ENCODE measurements around the gene DHRS12. TPM values are rescaled to one million over a fixed set of nuclear protein-coding genes. Genes with fewer than 3 reads are reported as not detected.

Gene DHRS12
- total RNA-seq, 1 donor from 2014 or later = 9.9 TPM

DNA sequence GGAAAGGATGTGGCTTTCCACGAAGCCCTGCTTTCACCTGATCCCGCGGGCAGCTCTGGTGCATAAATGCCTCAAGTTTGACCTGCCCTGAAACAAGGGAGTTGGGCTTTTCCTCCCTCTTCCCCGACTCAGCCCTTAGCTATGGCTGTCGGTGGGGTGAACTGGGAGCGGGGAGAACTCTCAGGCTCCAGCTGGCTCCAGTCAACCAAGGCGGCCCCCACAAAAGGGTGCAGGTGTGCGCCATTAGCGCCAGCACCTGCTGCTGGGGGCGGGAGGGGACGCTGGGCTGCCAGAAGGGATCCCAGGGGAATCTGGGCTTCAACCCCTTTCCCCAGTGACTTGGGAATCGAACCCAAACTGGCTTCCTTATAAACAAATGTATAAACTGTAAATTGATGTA lies 7.1 kb upstream of the DHRS12 start:
- DNase-seq (ENCODE audit: low read depth in 2 of 2) = no peak

DNA sequence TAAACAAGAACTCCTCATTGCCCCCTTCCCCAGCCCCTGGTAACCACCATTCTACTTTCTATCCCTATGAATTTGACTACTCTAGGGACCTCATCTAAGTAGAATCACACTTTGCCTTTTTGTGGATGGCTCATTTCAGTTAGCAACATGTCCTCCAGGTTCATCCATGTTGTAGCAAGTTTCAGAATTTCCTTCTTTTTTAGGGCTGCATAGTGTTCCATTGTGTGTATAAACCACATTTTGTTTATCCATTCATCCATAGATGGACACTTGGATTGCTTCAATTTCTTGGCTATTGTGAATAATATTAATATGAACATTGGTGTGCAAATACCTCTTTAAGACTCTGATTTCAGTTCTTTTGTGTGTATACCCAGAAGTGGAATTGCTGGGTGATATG lies 4.8 kb upstream of the DHRS12 start:
- no peak for DNase-seq (ENCODE audit: low read depth in 2 of 2)

DNA sequence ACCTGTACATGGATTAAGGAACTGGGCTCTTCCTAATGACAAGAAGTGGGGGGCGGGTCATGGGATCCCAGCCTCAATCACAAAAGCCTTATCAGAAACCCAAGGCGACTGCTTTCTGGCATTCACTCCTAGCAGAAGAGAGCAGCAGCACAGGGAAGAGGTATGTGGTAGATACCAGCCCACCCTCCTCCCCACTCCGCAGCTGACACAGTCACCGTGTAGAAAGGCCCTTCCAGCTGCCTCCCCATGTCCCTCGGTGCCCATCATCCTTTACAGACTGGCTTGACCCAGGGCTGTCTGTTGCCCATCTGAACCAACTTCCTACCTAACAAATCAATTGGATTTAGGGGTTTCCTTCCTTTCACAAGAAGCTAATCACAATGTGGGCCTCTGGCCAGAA lies 3.1 kb upstream of the DHRS12 start:
- DNase-seq (ENCODE audit: low read depth in 2 of 2) = no peak

DNA sequence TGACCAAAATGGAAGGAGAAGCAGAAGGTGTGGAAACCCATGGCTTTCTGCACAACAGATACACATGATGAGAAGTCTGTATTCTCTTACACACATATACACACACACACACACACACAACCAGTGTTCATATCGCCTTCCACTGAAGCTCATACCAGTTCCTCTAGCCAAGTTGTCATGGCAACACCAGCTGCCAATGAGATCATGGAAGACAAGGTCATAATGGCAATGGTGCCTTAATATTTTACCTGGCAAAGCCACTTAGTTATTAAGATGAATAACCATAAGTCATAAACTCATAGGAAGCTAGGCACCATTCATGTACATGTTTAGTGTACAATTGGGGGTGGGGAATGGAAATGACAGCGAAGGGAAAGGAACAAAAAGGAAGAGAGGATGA lies 2.6 kb upstream of the DHRS12 start:
- DNase-seq (ENCODE audit: low read depth in 2 of 2) = peak; percentile 61 to 89

DNA sequence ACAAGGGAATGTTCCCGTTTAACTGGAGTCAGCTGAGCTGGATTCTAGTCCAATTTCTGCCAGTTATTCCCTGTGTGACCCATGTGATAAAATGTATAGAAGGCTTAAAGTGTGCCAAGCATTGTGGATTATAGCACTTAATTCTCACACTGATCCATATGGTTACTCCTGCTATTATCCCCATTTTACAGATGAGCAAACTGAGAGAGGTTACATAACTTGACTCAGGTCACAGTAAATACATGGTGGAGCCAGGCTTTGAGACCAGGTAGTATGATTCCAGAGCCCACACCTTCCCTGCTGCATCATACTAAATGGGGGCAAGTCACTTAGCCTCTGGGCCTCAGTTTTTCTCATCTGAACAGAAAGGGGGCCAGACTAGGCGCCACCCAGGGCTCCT lies 2.0 kb upstream of the DHRS12 start:
- DNase-seq (ENCODE audit: low read depth in 2 of 2) = no peak

DNA sequence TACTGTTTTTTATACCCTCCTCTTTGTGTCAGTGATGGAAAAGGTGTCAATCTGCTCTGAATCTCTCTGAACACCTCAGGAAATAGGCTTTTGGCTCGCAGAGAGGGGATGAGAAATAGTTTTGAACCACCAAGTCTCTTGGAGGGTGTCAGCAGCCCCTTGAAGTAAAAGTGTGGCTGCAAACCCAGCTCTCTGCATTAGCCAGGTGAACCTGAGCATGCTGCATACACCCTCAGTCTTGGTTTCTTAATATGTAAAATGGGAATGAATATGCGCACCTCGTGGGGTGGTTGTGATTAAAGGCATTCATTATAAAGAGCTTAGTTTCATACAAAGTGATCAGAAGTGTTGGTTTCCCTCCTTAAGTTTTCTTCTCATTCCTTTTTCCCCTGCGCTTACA lies 1.4 kb upstream of the DHRS12 start:
- no peak for DNase-seq (ENCODE audit: low read depth in 2 of 2)

DNA sequence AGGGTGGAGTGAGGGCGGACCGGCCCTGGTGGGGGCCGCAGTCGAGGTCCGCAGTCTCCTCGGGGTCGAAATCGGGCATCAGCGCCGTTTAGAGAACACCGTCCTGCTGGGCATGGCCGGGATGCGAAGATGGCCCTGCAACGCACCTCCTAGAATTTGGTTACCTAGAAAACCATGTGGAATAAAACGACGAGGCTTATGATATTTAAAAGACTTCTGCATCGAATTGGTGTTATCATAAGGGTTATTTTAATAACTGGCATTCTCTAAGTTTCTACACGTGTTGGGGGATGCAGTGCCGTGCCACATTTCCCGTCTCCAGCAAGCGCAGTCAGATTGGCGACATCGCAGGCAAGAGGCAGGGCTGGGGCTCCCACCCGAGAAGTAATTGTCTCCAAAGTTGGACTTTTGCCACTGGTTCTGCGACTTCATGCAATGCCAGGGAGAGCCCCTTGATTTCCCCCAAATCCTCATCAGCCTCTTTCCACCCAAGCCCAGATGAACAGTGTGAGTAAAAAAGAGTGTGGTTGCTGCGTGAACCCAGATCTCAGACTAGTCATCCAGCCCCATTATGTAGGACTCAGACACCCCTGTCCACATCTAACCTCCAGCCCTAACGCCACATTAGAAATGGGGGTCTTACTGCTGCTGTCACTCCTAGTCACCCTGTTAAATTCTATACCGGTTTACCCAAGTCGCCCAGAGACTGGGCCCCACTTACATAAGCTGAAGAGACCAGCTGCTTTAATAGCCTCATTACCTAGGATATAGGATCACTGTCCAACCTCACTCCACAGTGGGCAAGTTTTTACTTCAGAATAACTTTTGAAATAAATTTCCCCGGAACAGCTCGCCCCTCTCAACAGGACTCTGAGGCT lies 571 bp upstream of the DHRS12 start:
- peak in 1 of 2 donors; percentile 27 for DNase-seq (ENCODE audit: low read depth in 2 of 2)

DNA sequence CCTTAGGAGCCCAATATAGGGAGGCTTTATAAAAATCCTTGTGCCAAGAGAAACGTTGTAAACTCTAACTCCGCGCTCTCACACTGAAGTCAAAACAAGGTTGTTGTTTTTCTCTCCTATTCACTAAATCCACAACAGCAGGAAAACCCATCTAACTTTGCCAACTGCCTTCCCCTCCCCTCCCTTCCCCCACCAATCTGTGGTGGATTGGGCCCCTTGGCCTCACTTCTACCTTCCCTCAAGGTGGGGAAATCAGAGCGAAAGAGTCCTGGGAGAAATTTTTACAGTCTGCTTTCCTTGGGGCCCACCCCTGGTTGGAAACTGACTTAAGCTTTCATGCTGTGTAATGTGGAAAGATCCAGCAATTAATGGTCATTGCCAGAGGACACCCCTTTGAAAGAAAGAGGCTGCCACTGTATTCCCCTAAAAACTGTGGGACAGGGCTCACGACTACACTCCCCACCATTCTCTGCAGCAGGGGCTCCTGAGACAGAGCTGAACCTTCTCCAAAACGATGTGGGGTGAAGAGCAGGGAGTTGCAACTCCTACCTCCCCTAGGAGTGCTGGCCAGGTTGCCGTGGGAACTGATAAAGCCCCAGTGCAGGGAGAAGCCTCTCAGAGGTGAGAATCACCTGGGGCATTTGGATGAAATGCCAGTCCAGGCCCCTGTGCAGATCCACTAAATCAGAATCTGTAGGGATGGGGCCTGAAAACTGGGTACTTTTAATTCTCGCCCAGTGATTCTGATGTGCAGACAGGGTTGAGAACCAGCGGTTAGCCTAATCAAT lies 1.1 kb downstream of the DHRS12 start:
- peak in 1 of 2 donors; percentile 49 for DNase-seq (ENCODE audit: low read depth in 2 of 2)

DNA sequence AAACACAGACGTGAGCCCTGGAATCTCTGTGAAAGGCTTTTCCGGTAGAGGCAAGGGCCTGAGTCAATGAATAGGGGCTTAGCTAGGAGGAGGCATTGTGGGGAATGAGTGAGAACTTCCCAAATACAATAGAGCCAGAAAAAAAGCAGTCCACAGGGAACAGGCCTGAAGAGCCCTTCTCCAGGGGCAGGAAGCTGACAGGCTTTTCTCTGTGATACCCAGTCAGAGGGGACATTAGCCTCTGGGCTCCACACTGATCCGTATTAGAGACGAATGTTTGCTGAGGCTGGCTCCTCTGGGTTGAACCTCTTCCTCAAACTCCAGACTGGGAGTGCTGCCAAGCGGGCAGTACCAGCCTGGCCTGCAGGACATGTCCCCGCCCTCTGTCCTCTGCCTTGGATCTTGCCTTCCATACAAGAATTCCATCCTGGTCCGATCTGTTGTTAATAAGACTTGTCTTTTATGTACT lies 2.3 kb downstream of the DHRS12 start:
- peak; percentile 30 to 52 for DNase-seq (ENCODE audit: low read depth in 2 of 2)

DNA sequence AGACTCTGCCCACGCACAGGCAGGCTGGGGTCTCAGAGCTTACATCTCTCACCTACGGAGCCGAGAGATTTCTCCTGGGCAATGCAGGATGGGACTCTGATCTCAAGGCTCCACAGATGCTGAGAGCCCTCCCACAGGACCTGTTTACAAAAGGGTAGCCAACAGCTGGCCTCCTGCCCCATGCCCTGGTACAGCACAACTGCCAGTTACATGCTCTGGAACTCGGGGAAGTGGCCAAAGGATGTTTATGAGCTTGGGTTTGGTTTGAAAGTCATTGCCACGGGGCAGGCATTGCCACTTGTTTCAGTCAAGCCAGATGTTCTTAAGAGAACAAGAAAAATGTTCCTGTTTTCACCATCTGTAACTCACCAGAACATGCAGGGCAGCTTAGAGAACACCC lies 3.5 kb downstream of the DHRS12 start:
- DNase-seq (ENCODE audit: low read depth in 2 of 2) = no peak

DNA sequence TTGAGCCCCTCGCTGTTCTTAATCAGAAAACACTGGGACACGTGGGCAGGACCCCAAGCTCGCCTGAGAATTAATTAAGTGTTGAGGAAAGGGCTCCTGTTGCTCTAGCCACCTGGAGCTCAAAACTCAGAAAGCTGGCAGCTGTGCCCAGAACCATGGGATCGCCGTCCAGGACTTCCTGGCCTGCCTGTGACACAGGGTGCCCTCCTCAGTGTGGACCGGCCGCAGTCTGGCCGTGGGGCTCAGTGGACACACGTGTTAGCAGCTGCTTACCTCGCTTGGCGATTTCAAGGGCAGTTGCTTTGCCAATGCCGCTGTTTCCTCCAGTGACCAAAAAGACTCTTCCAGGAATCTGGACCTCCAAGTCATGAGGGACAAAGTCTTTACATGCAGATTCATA lies 4.7 kb downstream of the DHRS12 start:
- no peak for DNase-seq (ENCODE audit: low read depth in 2 of 2)

DNA sequence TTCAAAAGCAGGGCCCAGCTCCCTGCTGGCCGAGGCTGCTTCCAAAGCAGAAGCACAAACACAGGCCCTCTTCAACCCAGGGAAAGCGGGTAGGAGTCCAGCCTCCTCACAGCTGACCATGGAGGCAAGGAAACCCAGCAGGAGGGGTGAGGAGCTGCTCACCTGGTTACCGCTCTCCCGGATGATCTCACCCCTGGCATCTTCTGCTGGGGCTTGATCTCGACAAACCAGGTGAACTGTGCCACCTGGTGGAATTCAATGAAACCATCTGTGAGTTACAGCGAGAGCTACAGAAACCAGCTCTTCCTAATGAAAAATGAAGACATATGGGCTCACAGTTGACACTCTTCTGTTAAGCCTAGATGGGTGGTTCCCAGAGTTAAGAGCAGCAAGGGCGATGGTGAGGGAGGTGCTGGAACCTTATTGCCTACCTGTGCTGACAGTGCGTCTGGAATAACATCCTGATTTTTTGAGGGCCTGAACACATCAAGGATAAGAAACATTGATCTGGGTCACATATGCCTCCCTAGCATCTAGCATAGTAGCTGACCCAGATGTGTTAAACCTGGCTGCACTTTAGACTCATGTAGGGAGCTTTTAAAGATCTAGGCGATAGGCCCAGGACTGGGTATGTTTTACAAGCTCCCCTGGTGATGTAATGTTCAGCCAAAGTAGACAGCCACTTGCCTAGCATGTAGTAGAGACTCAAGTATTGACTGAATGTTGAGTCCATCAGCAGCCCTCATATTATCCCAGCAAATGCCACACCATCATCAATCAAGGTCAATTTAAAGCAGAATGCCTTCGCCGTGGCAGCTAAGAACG lies 6.1 kb downstream of the DHRS12 start:
- DNase-seq (ENCODE audit: low read depth in 2 of 2) = peak; percentile 70 to 79

DNA sequence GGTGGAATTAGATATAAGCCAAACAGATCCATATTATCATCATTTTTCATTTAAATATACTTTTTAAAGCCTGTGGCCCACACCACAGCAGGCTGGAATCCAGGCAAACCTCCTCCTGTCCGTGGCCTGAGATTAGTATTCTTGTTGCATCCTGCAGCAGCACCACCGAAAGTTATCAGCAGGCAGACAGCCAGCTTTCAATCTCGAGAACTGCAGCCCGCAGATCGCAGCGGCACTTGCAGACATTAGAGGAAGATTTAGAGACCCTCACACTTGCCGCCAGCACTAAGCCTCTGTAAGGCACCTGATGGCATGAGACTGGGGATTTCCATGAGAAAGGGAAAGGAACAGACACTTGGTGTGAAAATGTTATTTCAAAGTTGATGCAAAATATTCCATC lies 7.4 kb downstream of the DHRS12 start:
- no peak for DNase-seq (ENCODE audit: low read depth in 2 of 2)

DNA sequence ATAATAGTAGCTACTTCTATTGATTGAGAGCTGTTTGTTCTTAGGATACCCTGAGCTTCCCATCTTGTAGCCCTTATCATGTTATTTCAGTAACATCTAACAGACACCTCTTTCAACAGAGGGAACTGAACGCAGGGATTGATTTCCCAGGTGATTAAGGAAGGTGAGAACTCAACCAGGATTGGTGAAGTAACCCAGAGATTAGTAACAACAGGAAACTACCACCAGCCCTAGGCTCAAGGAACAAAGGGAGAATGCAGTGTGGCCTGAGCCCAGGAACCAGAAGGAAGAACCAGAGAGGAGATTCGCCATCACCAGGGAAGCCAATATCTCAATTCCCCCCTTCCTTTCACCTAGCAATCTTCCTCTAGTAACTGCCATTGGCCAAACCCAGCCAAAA lies 8.5 kb downstream of the DHRS12 start:
- DNase-seq (ENCODE audit: low read depth in 2 of 2) = no peak

DNA sequence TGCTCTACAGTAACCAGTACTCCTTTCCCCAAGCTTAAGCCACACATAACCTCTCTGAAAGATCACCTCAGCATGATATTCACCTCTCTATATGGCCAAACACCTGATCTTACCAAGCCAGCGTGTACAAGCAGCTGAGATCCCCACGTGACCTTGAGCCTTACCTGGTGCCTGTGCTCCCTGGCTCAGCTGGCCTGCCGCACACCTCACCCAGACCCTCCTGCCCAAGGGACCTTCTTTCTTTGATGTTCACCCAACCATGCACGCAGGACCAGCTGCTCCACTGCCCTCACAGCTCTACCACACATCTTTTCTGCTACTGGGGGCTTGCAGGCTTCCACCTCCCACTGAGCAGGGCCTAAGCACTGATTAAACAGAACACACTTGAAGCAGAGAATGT lies 9.0 kb downstream of the DHRS12 start:
- no peak for DNase-seq (ENCODE audit: low read depth in 2 of 2)

DNA sequence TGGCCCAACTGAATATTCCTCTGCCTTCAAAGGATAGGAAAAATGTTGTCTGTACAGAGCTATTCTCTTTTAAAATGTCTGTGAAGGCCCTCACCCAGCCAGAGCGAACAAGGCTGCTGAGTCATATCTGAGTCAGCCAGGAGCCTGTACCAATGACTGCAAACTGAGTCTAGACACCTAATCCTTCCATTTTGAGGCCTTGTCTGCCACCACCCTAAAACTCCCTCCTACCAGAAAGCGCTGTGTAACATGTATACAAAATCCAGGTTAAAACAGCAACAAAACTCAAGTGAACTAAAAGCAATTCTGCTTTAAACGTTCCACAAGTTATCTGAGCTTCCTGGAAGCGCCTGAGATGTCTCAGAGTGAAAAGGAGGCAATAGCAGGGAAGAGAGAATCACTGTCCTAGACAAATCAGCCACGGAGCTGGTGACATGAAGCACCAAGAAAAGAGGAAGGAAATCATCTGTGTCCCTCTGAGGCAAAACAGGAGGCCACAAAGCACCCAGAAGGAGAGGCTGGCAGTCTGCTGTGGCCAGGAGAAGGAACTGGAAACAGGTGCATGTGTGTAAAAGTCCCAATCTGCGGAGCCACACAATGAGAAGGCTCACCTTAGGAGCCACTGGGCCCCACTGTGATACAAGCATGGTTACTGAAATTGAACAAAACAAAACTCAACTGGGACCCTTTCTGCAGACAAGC lies 10.2 kb downstream of the DHRS12 start:
- peak; percentile 36 to 82 for DNase-seq (ENCODE audit: low read depth in 2 of 2)

DNA sequence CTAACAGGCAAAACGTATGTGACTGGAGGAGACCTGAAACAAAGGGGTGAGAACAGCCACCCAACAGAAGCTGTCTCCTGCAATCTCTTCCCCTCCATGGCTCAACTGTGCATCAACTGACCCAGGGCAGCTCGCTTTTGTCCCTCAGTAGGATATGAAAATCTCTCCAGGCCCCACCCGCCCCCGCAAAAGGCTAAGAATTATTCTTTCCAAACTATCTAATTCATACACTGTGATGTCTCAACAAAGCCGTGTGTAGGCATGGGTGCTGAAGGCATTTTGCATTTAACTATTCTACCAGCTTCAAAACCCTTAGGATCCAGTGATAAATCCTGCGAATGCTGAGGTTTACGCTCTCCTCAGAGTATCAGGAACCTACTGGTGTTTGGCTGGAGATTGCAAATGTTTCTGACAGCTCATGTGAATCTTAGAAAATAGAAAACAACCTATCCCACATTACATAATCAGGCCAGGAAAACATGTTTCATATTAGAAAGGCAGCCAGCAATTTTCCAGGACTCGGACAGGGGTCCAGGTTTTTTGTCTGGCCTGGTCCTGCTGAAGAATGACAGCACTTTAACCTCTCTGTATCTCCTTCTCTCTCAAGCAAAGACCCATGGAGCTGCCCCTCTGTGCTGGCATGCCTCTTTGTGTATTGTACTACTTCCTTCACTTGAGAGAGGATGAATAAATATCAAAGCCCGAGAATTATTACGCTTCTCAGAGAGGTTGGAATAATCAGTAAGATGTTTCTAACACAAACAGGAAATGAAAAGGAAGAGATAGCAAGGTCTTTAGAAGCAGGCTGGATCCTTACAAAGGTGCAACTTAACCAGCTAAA lies 17.3 kb downstream of the DHRS12 start:
- no peak for DNase-seq (ENCODE audit: low read depth in 2 of 2)

DNA sequence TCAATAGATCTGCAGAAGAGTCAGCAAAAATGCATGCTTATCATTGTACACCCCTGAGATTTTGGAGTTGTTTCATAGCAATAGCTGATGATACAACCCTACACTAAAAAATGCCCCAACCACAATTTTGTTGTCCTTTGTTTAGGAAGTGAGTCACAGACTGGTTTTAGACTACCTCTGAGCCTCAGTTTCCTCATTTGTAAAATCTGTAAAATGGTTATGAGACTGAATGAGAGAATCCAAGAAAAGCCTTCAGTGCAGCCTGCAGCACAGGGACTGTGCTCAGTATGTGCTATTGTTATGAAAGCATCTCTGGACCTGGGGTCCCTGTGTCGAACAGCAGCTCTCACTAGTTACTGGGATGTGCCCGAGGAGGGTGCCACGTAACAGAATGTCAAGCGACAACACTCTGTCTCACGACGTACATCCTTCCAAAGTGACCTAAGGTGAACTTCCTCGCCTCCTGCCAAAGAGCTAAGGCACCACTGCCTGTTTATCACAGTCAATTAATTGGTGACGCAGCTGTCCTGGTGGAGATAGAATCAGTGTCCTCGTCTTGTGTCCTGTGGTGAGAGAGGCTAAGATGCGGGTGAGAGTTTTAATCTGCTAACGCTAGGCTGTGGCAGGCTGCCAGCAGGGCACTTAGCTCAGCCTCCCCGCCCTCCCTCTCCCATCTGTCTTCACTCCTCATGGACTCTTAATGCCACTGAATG lies 18.1 kb downstream of the DHRS12 start:
- DNase-seq (ENCODE audit: low read depth in 2 of 2) = peak in 1 of 2 donors; percentile 48

DNA sequence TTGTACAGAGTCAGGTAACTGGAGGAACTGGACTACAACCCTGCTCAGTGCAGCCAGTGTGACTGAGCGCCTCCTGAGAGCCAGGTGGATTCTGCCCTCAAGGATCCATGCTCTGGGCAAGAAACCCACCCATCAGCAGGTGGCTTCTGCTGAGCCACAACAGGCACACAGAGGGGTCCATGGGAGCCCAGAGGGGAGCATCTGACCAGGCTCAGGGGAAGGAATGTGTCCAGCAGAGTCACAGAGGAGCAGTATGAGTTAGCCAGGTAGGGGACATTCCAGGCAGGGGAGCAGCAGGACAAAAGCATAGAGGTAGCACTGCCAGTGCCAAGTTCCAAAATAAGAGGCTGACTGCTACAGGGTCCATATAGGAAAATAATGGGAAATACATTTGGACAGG lies 19.9 kb downstream of the DHRS12 start:
- no peak for DNase-seq (ENCODE audit: low read depth in 2 of 2)

Measured in lung microvascular endothelial cell (primary cell).